Islet precursor cell (in vitro differentiated cells): ENCODE data around the gene CARF.
"Not testable (repeated sequence)": the region's sequence is repeated elsewhere in the genome, so short reads cannot be mapped to it uniquely, and the experiment has no call there.

ENCODE experiments used
- DNase-seq: peaks from one replicate; pipeline ENCODE4 v3.0.0-alpha.2; 2018

CARF gene

GRCh38 chr2:202941771-202942170 is 29.7 kb downstream of the CARF start:
- no peak for DNase-seq

- DNase-seq, result no peak
Measured at GRCh38 chr2:202944408-202944807, 32.3 kb downstream of the CARF start.

- no peak for DNase-seq
Measured at GRCh38 chr2:202944816-202945215, 32.7 kb downstream of the CARF start.

GRCh38 chr2:202945497-202945896 is 33.4 kb downstream of the CARF start:
- no peak for DNase-seq

GRCh38 chr2:202949333-202949732 is 37.3 kb downstream of the CARF start:
- DNase-seq, result not testable (repeated sequence)

GRCh38 chr2:202950592-202950991 is 38.5 kb downstream of the CARF start:
- no peak for DNase-seq

GRCh38 chr2:202960524-202960923 is 48.4 kb downstream of the CARF start:
- no peak for DNase-seq

- no peak for DNase-seq
Measured at GRCh38 chr2:202963712-202964111, 51.6 kb downstream of the CARF start.

- peak; percentile 93 for DNase-seq
Measured at GRCh38 chr2:202965810-202966460, 53.9 kb downstream of the CARF start.

- not testable (repeated sequence) for DNase-seq
Measured at GRCh38 chr2:202969404-202969803, 57.3 kb downstream of the CARF start.

- no peak for DNase-seq
Measured at GRCh38 chr2:202976809-202977208, 64.7 kb downstream of the CARF start.

- no peak for DNase-seq
Measured at GRCh38 chr2:202982779-202983491, 70.9 kb downstream of the CARF start.

- DNase-seq, result no peak
Measured at GRCh38 chr2:202989749-202990148, 77.7 kb downstream of the CARF start.

- DNase-seq, result no peak
Measured at GRCh38 chr2:202990501-202990900, 78.4 kb downstream of the CARF start.

GRCh38 chr2:202997113-202997512 is 85.0 kb downstream of the CARF start:
- not testable (repeated sequence) for DNase-seq

GRCh38 chr2:203002054-203002821 is 90.2 kb downstream of the CARF start:
- no peak for DNase-seq

GRCh38 chr2:203003716-203004115 is 91.6 kb downstream of the CARF start:
- DNase-seq, result no peak

GRCh38 chr2:203014456-203015199 is 102.6 kb downstream of the CARF start, which contains the start of gene NBEAL1:
Gene NBEAL1, plus strand, starts transcription at chr2:203014875. Its CDS starts 1,510 bp downstream, at chr2:203016385.
- DNase-seq, result peak; percentile 99

- no peak for DNase-seq
Measured at GRCh38 chr2:203016716-203017115, 104.6 kb downstream of the CARF start.

- DNase-seq, result no peak
Measured at GRCh38 chr2:203018181-203018580, 106.1 kb downstream of the CARF start.

GRCh38 chr2:203019142-203019541 is 107.1 kb downstream of the CARF start:
- DNase-seq, result no peak

GRCh38 chr2:203021991-203022390 is 109.9 kb downstream of the CARF start:
- DNase-seq, result no peak

GRCh38 chr2:203022751-203023150 is 110.7 kb downstream of the CARF start:
- DNase-seq, result no peak
